22Rv1 (cell line): ENCODE measurements around the gene KCNAB1.
"Not testable (repeated sequence)": the region's sequence is repeated elsewhere in the genome, so short reads cannot be mapped to it uniquely, and the experiment has no call there.

Experiments
- H3K27ac ChIP-seq: fragments of 450-650 bp; 2 replicates; pipeline ENCODE4 v1.5.1; 2017
- ZFX ChIP-seq: fragments of 450-650 bp; IDR thresholded peaks from 2 replicates; pipeline ENCODE4 v1.6.1; 2017; ENCODE audit warnings: antibody characterized with exemption, borderline replicate concordance
- TF ChIP-seq, protein P1 (sequence below): fragments of 450-650 bp; IDR thresholded peaks from 2 replicates; pipeline ENCODE4 v1.5.1; 2017; ENCODE audit warnings: mild to moderate bottlenecking

Gene KCNAB1

DNA sequence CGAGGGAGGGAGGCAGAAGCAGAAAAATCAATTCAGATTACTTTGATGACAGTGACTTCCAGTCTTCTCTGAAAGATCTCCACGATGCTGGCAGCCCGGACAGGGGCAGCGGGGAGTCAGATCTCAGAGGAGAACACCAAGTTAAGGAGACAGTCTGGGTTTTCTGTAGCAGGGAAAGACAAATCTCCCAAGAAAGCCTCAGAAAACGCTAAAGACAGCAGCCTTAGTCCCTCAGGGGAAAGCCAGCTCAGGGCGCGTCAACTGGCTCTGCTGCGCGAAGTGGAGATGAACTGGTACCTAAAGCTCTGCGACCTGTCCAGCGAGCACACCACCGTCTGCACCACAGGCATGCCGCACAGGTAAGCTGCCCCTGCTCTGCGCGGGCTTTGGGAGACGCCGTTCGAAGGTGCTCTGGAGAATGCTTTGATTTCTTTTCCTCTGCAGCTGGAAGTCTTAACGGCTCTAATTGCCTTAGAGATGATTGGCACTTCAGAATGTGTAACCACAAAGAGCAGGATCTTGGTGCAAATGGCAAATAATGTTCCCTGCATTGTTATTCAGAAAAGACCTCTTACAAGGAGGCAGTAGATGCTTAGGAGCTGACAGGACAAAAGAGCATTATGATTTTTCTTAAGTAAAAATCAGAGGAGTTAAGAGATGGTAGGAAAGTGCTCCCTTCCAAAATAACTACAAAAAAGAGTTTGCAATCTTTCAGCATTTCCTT is at the start of gene KCNAB1:
Gene KCNAB1 (plus strand): TSS at position 51 of the 724 bp plus-strand sequence.
- no peak within 1 kb of the TSS for H3K27ac ChIP-seq
- TF ChIP-seq, protein P1, sequence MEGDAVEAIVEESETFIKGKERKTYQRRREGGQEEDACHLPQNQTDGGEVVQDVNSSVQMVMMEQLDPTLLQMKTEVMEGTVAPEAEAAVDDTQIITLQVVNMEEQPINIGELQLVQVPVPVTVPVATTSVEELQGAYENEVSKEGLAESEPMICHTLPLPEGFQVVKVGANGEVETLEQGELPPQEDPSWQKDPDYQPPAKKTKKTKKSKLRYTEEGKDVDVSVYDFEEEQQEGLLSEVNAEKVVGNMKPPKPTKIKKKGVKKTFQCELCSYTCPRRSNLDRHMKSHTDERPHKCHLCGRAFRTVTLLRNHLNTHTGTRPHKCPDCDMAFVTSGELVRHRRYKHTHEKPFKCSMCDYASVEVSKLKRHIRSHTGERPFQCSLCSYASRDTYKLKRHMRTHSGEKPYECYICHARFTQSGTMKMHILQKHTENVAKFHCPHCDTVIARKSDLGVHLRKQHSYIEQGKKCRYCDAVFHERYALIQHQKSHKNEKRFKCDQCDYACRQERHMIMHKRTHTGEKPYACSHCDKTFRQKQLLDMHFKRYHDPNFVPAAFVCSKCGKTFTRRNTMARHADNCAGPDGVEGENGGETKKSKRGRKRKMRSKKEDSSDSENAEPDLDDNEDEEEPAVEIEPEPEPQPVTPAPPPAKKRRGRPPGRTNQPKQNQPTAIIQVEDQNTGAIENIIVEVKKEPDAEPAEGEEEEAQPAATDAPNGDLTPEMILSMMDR = no peak
- no peak for TF ChIP-seq ZFX

DNA sequence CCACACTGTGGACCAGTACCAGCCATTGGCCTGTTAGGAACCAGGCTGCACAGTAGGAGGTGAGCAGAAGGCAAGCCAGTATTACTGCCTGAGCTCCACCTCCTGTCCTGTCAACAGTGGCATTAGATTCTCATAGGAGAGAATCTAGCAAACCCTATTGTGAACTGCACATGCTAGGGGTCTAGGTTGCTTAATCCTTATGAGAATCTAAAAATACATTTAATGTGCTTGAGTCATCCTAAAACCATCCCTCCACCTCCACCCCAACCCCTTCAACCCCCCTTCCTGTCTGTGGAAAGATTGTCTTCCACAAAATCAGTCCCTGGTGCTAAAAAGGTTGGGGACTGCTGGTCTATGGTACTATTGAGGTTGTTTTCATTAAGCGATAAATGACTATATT is 49.3 kb upstream of the KCNAB1 start:
- TF ChIP-seq ZFX = no peak
- TF ChIP-seq, protein P1 = no peak
- H3K27ac ChIP-seq = no peak overlapping the region

DNA sequence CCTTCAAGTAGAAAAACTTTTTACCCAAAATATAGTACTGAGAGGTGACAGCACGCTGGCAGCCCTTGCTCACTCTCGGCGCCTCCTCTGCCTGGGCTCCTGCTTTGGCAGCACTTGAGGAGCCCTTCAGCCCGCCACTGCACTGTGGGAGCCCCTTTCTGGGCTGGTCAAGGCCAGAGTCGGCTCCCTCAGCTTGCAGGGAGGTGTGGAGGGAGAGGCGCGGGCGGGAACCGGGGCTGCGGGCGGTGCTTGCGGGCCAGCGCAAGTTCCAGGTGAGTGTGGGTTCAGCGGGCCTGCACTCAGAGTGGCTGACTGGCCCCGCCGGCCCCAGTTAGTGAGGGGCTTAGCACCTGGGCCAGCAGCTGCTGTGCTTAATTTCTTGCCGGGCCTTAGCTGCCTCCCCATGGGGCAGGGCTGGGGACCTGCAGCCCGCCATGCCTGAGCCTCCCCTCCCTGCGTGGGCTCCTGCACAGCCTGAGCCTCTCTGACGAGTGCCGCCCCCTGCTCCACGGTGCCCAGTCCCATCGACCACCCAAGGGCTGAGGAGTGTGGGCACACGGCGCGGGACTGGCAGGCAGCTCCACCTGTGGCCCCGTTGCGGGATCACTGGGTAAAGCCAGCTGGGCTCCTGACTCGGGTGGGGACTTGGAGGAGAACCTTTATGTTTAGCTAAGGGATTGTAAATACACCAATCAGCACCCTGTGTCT is 47.3 kb upstream of the KCNAB1 start:
- not testable (repeated sequence) for H3K27ac ChIP-seq

GRCh38 chr3:156090126-156090525 is 30.3 kb upstream of the KCNAB1 start:
- TF ChIP-seq, protein P1 = no peak
- no peak for TF ChIP-seq ZFX

DNA sequence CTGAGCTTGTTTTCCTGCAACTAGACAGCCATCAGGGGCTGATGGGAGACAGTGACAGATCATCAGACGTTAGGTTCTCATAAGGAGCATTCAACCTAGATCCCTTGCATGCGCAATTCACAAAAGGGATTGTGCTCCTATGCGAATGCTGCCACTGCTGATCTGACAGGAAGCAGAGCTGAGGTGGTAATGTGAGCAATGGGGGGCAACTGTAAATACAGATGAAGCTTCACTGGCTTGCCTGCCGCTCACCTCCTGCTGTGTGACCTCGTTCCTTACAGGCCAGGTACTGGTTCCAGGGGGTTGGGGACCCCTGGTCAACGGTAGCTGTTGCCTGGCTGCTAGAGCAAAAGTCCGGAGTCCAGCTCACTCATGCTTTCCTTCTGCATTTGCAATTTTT is 26.4 kb upstream of the KCNAB1 start:
- H3K27ac ChIP-seq = no peak overlapping the region
- no peak for TF ChIP-seq ZFX
- TF ChIP-seq, protein P1 = no peak

More at GRCh38 chr3:156090126-156090525, 30.3 kb upstream of the KCNAB1 start:
- no peak overlapping the region for H3K27ac ChIP-seq

DNA sequence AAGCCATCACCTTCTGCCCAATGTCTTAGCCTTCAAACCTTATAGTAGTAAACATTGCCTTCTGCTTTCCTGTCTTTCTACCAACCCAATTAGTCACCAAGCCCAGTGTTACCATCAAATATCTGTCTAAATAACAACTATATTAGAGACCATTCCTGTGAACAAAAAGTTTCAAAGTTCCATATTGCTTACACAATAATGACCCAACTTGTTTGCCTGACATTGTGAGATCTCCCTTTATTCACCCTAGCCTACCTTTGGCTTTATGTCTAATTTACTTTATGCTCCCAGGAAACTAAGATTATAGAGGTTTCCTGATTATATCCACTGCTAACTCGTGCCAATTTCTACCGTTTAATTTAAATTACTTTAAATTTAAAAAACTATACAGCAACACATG is 26.0 kb upstream of the KCNAB1 start:
- H3K27ac ChIP-seq = no peak overlapping the region
- TF ChIP-seq, protein P1 = no peak
- no peak for TF ChIP-seq ZFX

- not testable (repeated sequence) for H3K27ac ChIP-seq
Observed at GRCh38 chr3:156095652-156096051, 24.7 kb upstream of the KCNAB1 start.

DNA sequence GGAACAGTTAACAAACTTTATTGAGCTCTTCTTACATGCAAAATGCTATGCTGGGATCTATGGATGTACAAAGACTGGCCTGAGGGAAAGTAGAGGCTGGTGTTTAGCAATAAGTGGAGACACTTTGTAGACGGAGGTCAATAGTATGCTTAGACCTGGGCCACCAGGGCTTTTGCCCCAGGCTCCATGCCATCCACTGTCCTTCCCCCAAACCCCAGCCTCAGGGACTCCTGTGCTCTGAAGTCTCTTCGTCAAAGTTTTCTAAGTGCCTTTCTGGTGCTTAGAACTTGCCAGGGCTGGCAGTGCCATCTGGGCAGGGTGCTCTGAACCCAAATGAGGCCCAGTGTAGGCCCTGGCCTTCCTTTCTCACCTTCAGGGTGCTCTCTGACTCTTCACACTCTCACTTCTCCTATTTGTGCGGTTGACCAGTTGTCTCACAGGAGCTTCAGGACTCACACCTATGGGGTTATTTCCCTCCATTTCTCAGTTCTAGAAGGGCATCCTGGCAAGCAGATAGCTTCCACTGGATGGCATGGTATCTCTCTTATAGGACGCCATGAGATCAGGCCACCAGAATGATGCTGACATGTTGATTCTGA is 21.8 kb upstream of the KCNAB1 start:
- TF ChIP-seq, protein P1 = no peak
- no peak for TF ChIP-seq ZFX
- H3K27ac ChIP-seq = no peak overlapping the region

DNA sequence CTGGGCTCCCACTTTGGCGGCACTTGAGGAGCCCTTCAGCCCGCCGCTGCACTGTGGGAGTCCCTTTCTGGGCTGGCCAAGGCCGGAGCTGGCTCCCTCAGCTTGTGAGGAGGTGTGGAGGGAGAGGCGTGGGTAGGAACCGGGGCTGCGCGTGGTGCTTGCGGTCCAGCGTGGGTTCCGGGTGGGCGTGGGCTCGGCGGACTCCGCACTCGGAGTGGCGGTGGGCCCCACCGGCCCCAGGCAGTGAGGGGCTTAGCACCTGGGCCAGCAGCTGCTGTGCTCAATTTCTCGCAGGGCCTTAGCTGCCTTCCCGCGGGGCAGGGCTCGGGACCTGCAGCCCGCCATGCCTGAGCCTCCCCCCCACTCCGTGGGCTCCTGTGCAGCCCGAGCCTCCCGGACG is 21.0 kb upstream of the KCNAB1 start:
- not testable (repeated sequence) for H3K27ac ChIP-seq

GRCh38 chr3:156099984-156100383 is 20.4 kb upstream of the KCNAB1 start:
- not testable (repeated sequence) for H3K27ac ChIP-seq
